ENCODE measurements around the gene OOSP2. TPM values are rescaled to one million over a fixed set of nuclear protein-coding genes. Genes with fewer than 3 reads are reported as not detected.

Gene OOSP2
- total and polyA plus RNA-seq, 5 experiments from 2014 or later, result not detected

- Mint-ChIP-seq H3K9me3 (peaks cover 0 to 2% (median 0%) of the 10 kb centered on the region in 9 donors), H3K4me1 (no peaks in the 10 kb centered on the region), H3K27me3 (peaks cover 11 to 33% (median 23%) of the 10 kb centered on the region in 5 donors), H3K36me3 (peaks cover 0 to 4% (median 0%) of the 10 kb centered on the region in 3 donors), H3K4me3 (no peak overlapping the region), H3K27ac (no peak overlapping the region)
- ATAC-seq (no peak), DNase-seq (no peak)
- POLR2A ChIA-PET, result no interaction called here
Measured at GRCh38 chr11:60087239-60087638, 47.0 kb downstream of the OOSP2 start.

GRCh38 chr11:60088364-60088763 is 48.2 kb downstream of the OOSP2 start, which contains the start of gene MS4A2:
Gene MS4A2, plus strand, starts transcription at chr11:60088664. Its CDS starts 102 bp downstream, at chr11:60088766.
- ATAC-seq, result no peak
- Mint-ChIP-seq H3K27me3 (peaks cover 8 to 39% (median 26%) of the 10 kb centered on the region in 5 donors), H3K36me3 (peaks cover 0 to 4% (median 0%) of the 10 kb centered on the region in 3 donors), H3K4me3 (no peak within 1 kb of the TSS), H3K9me3 (peaks cover 0 to 2% (median 0%) of the 10 kb centered on the region in 9 donors), H3K4me1 (no peaks in the 10 kb centered on the region), H3K27ac (no peak within 1 kb of the TSS)
- DNase-seq, result no peak
- POLR2A ChIA-PET, result no interaction called here

GRCh38 chr11:60095477-60096120 is 55.4 kb downstream of the OOSP2 start:
- Mint-ChIP-seq H3K9me3 (no peaks in the 10 kb centered on the region), H3K4me1 (no peaks in the 10 kb centered on the region), H3K27ac (no peak overlapping the region), H3K36me3 (no peaks in the 10 kb centered on the region), H3K4me3 (no peak overlapping the region), H3K27me3 (peaks cover 5 to 31% (median 7%) of the 10 kb centered on the region in 5 donors)
- POLR2A ChIA-PET, result interaction anchor here (0.8 kb wide), 1 partner anchor 612 kb away, joined by 4 read pairs; no protein-coding TSS in a partner anchor
- ATAC-seq (no peak), DNase-seq (no peak)

GRCh38 chr11:60097189-60097588 is 57.0 kb downstream of the OOSP2 start:
- H3K36me3 Mint-ChIP-seq, result no peaks in the 10 kb centered on the region
- ATAC-seq (no peak), DNase-seq (no peak)
- no peak overlapping the region for H3K4me3 Mint-ChIP-seq
- no peak overlapping the region for H3K27ac Mint-ChIP-seq
- POLR2A ChIA-PET, result no interaction called here
- no peaks in the 10 kb centered on the region for H3K9me3 Mint-ChIP-seq
- peaks cover 0 to 5% (median 0%) of the 10 kb centered on the region in 4 donors for H3K4me1 Mint-ChIP-seq
- H3K27me3 Mint-ChIP-seq, result peaks cover 4 to 26% (median 7%) of the 10 kb centered on the region in 5 donors

Other genes starting within 250 kb of the OOSP2 start
- 10 to 100 TPM; 44.4 to 45.2 TPM for gene MRPL16, start 229.6 kb upstream of the OOSP2 start, total RNA-seq
- 10 to 100 TPM; 68.4 to 93.0 (median 92.8) TPM for gene MRPL16, start 229.6 kb upstream of the OOSP2 start, polyA plus RNA-seq
- gene CBLIF, start 194.9 kb upstream of the OOSP2 start, total RNA-seq, result not detected
- not detected for gene CBLIF, start 194.9 kb upstream of the OOSP2 start, polyA plus RNA-seq
- gene TCN1, start 173.9 kb upstream of the OOSP2 start, total RNA-seq, result not detected
- gene TCN1, start 173.9 kb upstream of the OOSP2 start, polyA plus RNA-seq, result not detected
- gene OOSP3, start 161.6 kb upstream of the OOSP2 start, total RNA-seq, result not detected
- gene OOSP3, start 161.6 kb upstream of the OOSP2 start, polyA plus RNA-seq, result under 1 TPM in 1 of 3 donors, not detected in 2; 0.43 TPM
- not detected for gene OOSP1, start 102.0 kb upstream of the OOSP2 start, total RNA-seq
- gene OOSP1, start 102.0 kb upstream of the OOSP2 start, polyA plus RNA-seq, result not detected
- not detected for gene OOSP4A, start 76.4 kb upstream of the OOSP2 start, total RNA-seq
- not detected for gene OOSP4A, start 76.4 kb upstream of the OOSP2 start, polyA plus RNA-seq
- not detected for gene OOSP4B, start 23.2 kb upstream of the OOSP2 start, total RNA-seq
- gene OOSP4B, start 23.2 kb upstream of the OOSP2 start, polyA plus RNA-seq, result not detected
- not detected for gene MS4A3, start 16.3 kb downstream of the OOSP2 start, total RNA-seq
- gene MS4A3, start 16.3 kb downstream of the OOSP2 start, polyA plus RNA-seq, result not detected
- gene MS4A2, start 48.3 kb downstream of the OOSP2 start, total RNA-seq, result not detected
- not detected for gene MS4A2, start 48.3 kb downstream of the OOSP2 start, polyA plus RNA-seq
- gene MS4A6A, start 142.7 kb downstream of the OOSP2 start, total RNA-seq, result 1 to 10 TPM; 2.5 to 2.6 TPM
- 1 to 10 TPM in 2 of 3 donors, not detected in 1; 1.2 to 1.4 TPM for gene MS4A6A, start 142.7 kb downstream of the OOSP2 start, polyA plus RNA-seq
- gene MS4A4E, start 202.7 kb downstream of the OOSP2 start, total RNA-seq, result not detected
- gene MS4A4E, start 202.7 kb downstream of the OOSP2 start, polyA plus RNA-seq, result not detected
- under 1 TPM in 1 of 2 experiments, not detected in 1; 0.36 TPM for gene MS4A4A, start 240.3 kb downstream of the OOSP2 start, total RNA-seq
- not detected for gene MS4A4A, start 240.3 kb downstream of the OOSP2 start, polyA plus RNA-seq